HepG2 (cell line): ENCODE measurements around the gene SYNGR2. TPM values are rescaled to one million over a fixed set of nuclear protein-coding genes. Genes with fewer than 3 reads are reported as not detected.

Source experiments
- ATAC-seq: fragments of 200-7000 bp; cut with Tn5 transposase; 3 replicates; pipeline ENCODE4 v1.9.1; 2020; ENCODE audit warnings: mild to moderate bottlenecking, moderate library complexity
- BruUV-seq: library from RNA; stranded (reverse); fragments of 400-500 nt; replicated peaks from 2 replicates; lab custom pipeline; 2021; lab: Mats Ljungman, UMichigan
- CTCF ChIA-PET: fragments of 300-600 bp; formaldehyde crosslinking; extraction: SDS; loops from one replicate; lab custom pipeline; 2021; ENCODE audit warnings: low total read pairs, inconsistent platforms, low intra/inter-chr PET ratio; lab: Yijun Ruan, JAX
- POLR2A ChIA-PET: fragments of 350-600 bp; sonication (Branson Sonifier 250); formaldehyde crosslinking; loops from one replicate; lab custom pipeline; 2020; ENCODE audit warnings: antibody characterized with exemption, inconsistent platforms; lab: Yijun Ruan, JAX
- DNase-seq: peaks from one replicate; pipeline ENCODE4 v3.0.0-alpha.2; 2015; ENCODE audit warnings: low spot score
- FAIRE-seq: peaks from 3 replicates; lab custom pipeline; 2011; peaks lifted over from hg19 to GRCh38; lab: Jason Lieb, UNC
- H2AFZ ChIP-seq: one replicate; pipeline ENCODE4 v1.6.1; 2011; ENCODE audit warnings: low read length, inconsistent platforms
- H3K27ac ChIP-seq: fragments of 300-600 bp; 3 replicates; pipeline ENCODE4 v1.8.0; 2011; ENCODE audit warnings: mixed run types, mild to moderate bottlenecking, mixed read lengths, low read length, inconsistent platforms; ENCODE audit not compliant: insufficient read depth; ENCODE audit errors: extremely low read length
- H3K27me3 ChIP-seq, 2 experiments: fragments of 200-600 bp in 1 of 2; 2 replicates in 1 of 2; 3 replicates in 1 of 2; pipeline versions ENCODE4 v1.6.0 to v1.8.0; 2011; ENCODE audit warnings: low read length in 2 of 2, mild to moderate bottlenecking in 2 of 2, moderate library complexity in 2 of 2, inconsistent platforms in 1 of 2; ENCODE audit not compliant: insufficient read depth in 2 of 2, control insufficient read depth in 1 of 2
- H3K36me3 ChIP-seq, 2 experiments: fragments of 200-600 bp in 1 of 2; replicated peaks in 1 of 2; 2 replicates in 1 of 2; 3 replicates in 1 of 2; pipeline versions ENCODE4 v1.5.1 to v1.8.0; 2011; ENCODE audit warnings: low read length in 2 of 2, inconsistent platforms in 1 of 2; ENCODE audit not compliant: insufficient read depth in 2 of 2, control insufficient read depth in 1 of 2
- H3K4me1 ChIP-seq: 2 replicates; pipeline ENCODE4 v1.5.1; 2012; ENCODE audit warnings: low read length, inconsistent platforms; ENCODE audit not compliant: insufficient read depth
- H3K4me2 ChIP-seq: 2 replicates; pipeline ENCODE4 v1.6.0; 2011; ENCODE audit warnings: low read depth, low read length, inconsistent platforms
- H3K4me3 ChIP-seq, 3 experiments: fragments of 200-600 bp in 1 of 3; sonication (generic), shearing (Covaris generic) in 1 of 3; replicated peaks in 1 of 3; 2 replicates each; pipeline ENCODE4 v1.5.1; 2011 to 2016; ENCODE audit warnings: low read length in 3 of 3, inconsistent platforms in 2 of 3, low read depth in 2 of 3, mild to moderate bottlenecking in 2 of 3, control low read depth in 1 of 3, mixed read lengths in 1 of 3; ENCODE audit not compliant: insufficient read depth in 1 of 3
- H3K79me2 ChIP-seq: one replicate; pipeline ENCODE4 v1.6.1; 2011; ENCODE audit warnings: low read length, inconsistent platforms; ENCODE audit not compliant: insufficient read depth
- H3K9ac ChIP-seq: 2 replicates; pipeline ENCODE4 v1.6.0; 2011; ENCODE audit warnings: mild to moderate bottlenecking, low read depth, low read length, inconsistent platforms; ENCODE audit not compliant: insufficient read depth
- H3K9me3 ChIP-seq: 2 replicates; pipeline ENCODE4 v1.5.1; 2012; ENCODE audit warnings: mild to moderate bottlenecking, low read length
- H4K20me1 ChIP-seq: 2 replicates; pipeline ENCODE4 v1.6.0; 2011; ENCODE audit warnings: inconsistent platforms, mild to moderate bottlenecking, low read length, moderate library complexity; ENCODE audit not compliant: insufficient read depth
- AGO2 ChIP-seq: fragments of 200-400 bp; formaldehyde crosslinking; optimal IDR thresholded peaks from 2 replicates; pipeline ENCODE3; 2017; ENCODE audit warnings: mild to moderate bottlenecking, low read depth, low read length, moderate library complexity
- CTCF ChIP-seq: sonication (generic); formaldehyde crosslinking; IDR thresholded peaks from 2 replicates; pipeline ENCODE4 v1.5.0; 2020; ENCODE audit warnings: mild to moderate bottlenecking, missing genetic modification reagents, moderate library complexity
- GFI1 ChIP-seq: sonication (generic); formaldehyde crosslinking; IDR thresholded peaks from 2 replicates; pipeline ENCODE4 v1.5.0; 2020; ENCODE audit warnings: missing genetic modification reagents, mild to moderate bottlenecking, borderline replicate concordance
- POLR2A ChIP-seq, 2 experiments: IDR thresholded peaks; 2 replicates each; pipeline ENCODE4 v1.6.1; 2011; ENCODE audit warnings: low read depth in 2 of 2, low read length in 2 of 2, mild to moderate bottlenecking in 1 of 2, moderate library complexity in 1 of 2; ENCODE audit not compliant: insufficient read depth in 1 of 2
- RBFOX2 ChIP-seq: fragments of 200-400 bp; formaldehyde crosslinking; IDR thresholded peaks from 2 replicates; pipeline ENCODE4 v1.6.1; 2017; ENCODE audit warnings: low read depth, mild to moderate bottlenecking, low read length
- ZFP62 ChIP-seq: sonication (generic); formaldehyde crosslinking; IDR thresholded peaks from 2 replicates; pipeline ENCODE4 v1.4.0; 2020; ENCODE audit warnings: missing genetic modification reagents
- WGBS: methylation state at CpG from one replicate; pipeline ENCODE4 v1.1.6; 2017; ENCODE audit warnings: low lambda C conversion rate; 5-methylcytosine and 5-hydroxymethylcytosine counted together
- in situ Hi-C: cut with HindIII; loops from 2 replicates; pipeline ENCODE4 v1.10.0; 2017; ENCODE audit warnings: low pct_unique_long_range_greater_than_20kb; ENCODE audit not compliant: extremely low pct_ligation_motif_present
- intact Hi-C: fragments of 100-400 bp; cut with micrococcal nuclease; formaldehyde crosslinking; loops from one replicate; pipeline ENCODE4 v1.10.0; 2022; ENCODE audit not compliant: unreplicated experiment
- polyA plus RNA-seq, 8 experiments: library from polyadenylated mRNA; depleted of rRNA in 3 of 8; stranded (reverse) in 7 of 8; unstranded in 1 of 8; fragments of >200 nt; fragmentation: Illumina TruSeq in 4 of 8; extraction: Trizol in 4 of 8; gene quantifications; 2 replicates each; pipeline versions ENCODE4 v1.2.1 to v1.2.3, GENCODE V29; 2011 to 2016; ENCODE audit warnings: low read depth in 4 of 8, missing spikeins in 1 of 8, mixed read lengths in 1 of 8; ENCODE audit not compliant: insufficient read depth in 1 of 8
- total RNA-seq, 5 experiments: library from RNA; depleted of rRNA; stranded (reverse); fragments of >200 nt; fragmentation: Illumina TruSeq; extraction: Trizol; gene quantifications; 2 replicates each; pipeline ENCODE4 v1.2.3, GENCODE V29; 2016; ENCODE audit warnings: low read depth in 1 of 5

Gene SYNGR2
- total and polyA plus RNA-seq, 2 of the 13 experiments (the other 11 are each of a cell fraction or from before 2014, with no cell fraction given) = 46.7 to 170 TPM

- TF ChIP-seq CTCF (CRISPR knock-in tag) = no peak
- TF ChIP-seq, all 625 proteins: peak for 2
Observed at GRCh38 chr17:78120971-78121800, 47.2 kb upstream of the SYNGR2 start (continued).

GRCh38 chr17:78121801-78122215, 46.6 kb upstream of the SYNGR2 start:
- Histone ChIP-seq H2AFZ (no peak overlapping the region), H3K9ac (no peak overlapping the region), H3K4me3 (no peak overlapping the region), H4K20me1 (peaks cover 17% of the 10 kb centered on the region; the same call in 1 of the 2 replicates), H3K4me2 (no peak overlapping the region), H3K36me3 (peaks cover 44 to 57% of the 10 kb centered on the region in 2 experiments; a peak in 4 of 5 replicates), H3K4me1 (peaks cover 34% of the 10 kb centered on the region), H3K27ac (no peak overlapping the region), H3K9me3 (no peaks in the 10 kb centered on the region), H3K79me2 (peaks cover 9% of the 10 kb centered on the region), H3K27me3 (no peaks in the 10 kb centered on the region)
- no peak for TF ChIP-seq GFI1 (CRISPR knock-in tag)
- TF ChIP-seq POLR2A (IDR thresholded peaks at IDR 0.05; ENCODE audit: insufficient read depth in 1 of 2, low read depth in 2 of 2, low read length in 2 of 2) = peak in 1 of 2 experiments; percentile 13; a peak in 1 of 4 replicates
- TF ChIP-seq RBFOX2 = peak; percentile 36
- peak; percentile 51 for TF ChIP-seq AGO2
- no peak for TF ChIP-seq ZFP62 (CRISPR knock-in tag)
- ChIA-PET CTCF (no interaction called here), POLR2A (no interaction called here)
- DNase-seq (no peak), ATAC-seq (no peak), FAIRE-seq (no peak)
- 85% methylated on average over 10 of the region's 11 CpGs for WGBS
- BruUV-seq = no TSS peak
- intact Hi-C loops (no loop called here), in situ Hi-C loops (no loop called here)
